UCSD-AML1 (cell line): ENCODE data around the gene MS4A8.

ENCODE experiments used
- DNase-seq: peaks from one replicate; lab custom pipeline; 2025; ENCODE audit not compliant: unreplicated experiment; lab: John Stamatoyannopoulos, UW

Gene MS4A8

DNA sequence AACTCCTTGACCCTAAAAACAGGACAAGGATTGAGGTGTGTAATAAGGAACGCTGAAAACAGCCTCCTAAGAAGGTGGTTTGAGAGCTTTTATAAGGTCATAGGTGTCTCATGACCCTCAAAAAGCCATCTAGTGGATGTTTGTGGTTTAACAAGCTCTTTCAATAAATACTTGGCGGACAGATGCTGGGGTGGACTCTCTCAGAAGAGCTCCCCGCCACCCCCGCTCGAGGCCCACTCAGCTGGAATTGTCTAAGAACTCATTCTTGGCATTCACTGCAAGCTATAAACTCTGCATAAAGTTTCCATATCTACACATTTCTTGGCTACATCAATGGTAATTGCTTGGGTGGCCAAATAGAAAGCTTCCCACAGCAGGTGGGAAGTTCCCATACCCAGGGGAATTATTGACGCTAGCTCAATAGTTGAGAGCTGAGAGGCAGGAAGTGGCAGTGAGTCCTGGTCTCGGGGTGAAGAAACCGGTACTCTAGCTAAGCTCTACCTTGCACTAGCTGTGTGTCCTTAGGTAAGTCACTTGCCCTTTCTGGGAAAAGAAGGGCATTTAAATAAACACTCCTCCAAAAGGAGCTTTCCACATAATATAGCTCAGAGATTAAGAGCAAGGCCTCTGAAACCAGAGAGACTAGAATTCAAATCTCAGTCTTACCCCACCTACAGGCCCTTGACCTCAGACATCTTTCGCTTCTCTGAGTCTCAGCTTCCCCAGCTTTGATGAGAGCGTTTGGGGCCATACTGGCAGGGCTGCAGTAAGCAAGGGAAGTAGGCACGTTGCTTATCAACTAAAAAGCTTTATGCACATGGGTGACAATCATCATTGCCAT lies 63.7 kb downstream of the MS4A8 start:
- no peak for DNase-seq

DNA sequence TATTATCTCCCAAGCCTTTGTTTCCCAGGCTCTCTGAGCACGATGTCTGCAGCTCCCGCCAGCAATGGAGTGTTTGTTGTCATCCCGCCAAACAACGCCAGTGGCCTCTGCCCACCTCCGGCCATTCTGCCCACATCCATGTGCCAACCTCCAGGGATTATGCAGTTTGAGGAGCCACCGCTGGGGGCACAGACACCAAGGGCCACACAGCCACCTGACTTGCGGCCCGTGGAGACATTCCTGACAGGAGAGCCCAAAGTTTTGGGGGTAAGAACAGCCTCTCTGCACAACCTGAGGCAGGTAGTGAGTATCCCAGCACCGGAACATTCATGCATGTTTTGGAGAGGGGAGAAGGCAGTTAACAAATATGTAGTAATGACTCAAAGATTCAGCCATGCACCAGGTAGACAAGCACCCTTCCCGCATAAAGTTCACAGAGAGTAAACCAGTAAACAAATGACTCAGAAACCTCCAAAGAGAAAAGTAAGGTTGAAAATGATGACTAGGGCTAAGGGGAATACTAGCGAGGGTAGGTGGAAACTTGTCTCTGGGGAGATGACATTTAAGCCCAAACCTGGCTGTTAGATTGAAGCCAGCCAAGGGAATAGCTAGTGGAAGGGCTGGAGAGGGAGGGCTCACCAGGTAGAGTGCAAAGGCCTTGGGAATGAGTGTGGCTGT lies 64.4 kb downstream of the MS4A8 start:
- DNase-seq: no peak

DNA sequence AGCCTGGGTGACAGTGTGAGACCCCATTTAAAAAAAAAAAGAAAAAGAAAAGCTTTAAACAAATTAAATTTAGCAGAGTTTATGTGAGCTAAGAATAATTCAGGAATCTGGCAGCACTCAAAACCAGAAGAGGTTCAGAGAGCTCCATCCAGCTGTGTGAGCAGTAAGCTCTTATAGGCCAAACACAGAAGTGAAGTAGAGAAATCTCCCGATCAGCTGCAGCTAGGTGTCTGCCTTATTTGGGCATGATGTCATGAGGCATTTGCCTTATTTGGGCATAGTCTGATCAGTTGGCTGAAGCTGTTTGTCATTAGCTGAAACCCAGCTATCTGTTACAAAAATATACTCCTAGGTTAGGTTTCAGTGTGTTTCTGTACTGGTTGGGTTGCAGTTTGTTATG lies 65.5 kb downstream of the MS4A8 start:
- no peak for DNase-seq

DNA sequence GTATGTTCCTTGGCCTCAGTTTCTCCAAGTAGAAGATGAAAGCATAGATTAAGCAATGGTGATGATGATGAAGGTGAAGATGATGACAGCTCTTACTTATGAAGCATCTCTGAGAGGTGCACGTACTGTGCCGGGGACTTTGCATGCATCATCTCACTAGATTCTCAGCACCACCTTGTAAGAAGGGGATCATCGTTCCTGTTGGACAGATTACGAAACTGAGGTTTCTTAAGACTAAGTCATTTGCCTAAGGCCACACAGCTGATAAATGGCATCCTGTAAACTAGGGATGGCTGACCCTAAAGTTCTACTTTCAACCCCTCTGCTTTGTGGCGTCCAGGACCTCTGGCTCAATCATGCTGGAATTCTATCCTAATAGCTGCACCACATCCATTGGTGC lies 65.9 kb downstream of the MS4A8 start:
- DNase-seq: no peak
